ENCODE measurements around the gene CCDC73. TPM values are rescaled to one million over a fixed set of nuclear protein-coding genes. Genes with fewer than 3 reads are reported as not detected.

Gene CCDC73
- total and polyA plus RNA-seq, 4 donors, result 0.06 to 0.36 (median 0.33) TPM; not detected in 1

DNA sequence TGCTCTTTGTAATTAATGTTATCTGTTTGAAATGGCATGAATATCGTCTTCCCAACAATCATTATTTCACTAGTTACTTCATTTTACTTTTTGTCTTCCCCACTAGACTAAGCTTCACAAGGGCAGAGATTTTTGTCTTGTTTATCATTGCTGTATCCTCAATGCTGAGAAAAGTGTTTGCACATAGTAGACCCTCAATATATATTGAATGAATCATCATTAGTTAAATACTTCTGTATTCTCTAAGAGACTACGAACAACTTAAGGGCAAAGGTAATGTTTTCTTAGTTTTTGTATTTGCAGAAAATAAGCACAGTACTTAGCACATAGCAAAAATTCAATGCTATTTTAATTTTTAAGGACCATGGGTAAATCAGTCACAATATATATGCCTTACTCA, 95.9 kb downstream of the CCDC73 start:
- DNase-seq (ENCODE audit: low read depth in 4 of 6, low spot score in 6 of 6), result no peak
- no peaks in the 10 kb centered on the region for H3K27me3 ChIP-seq (ENCODE audit: control insufficient read depth, insufficient read depth, low read length)
- WGBS (ENCODE audit: insufficient coverage), result no CpG with 5 or more reads among the region's 2 CpGs
- no peaks in the 10 kb centered on the region for H3K36me3 ChIP-seq (ENCODE audit: control insufficient read depth, insufficient read depth, low read length)
- H3K27ac ChIP-seq (ENCODE audit: low read depth, low read length), result no peak overlapping the region
- H3K4me3 ChIP-seq (ENCODE audit: low read depth, low read length), result no peak overlapping the region
- H3K4me1 ChIP-seq (ENCODE audit: control insufficient read depth, insufficient read depth, low read length), result no peaks in the 10 kb centered on the region
- no peaks in the 10 kb centered on the region for H3K9me3 ChIP-seq (ENCODE audit: control insufficient read depth, insufficient read depth, low read length)

DNA sequence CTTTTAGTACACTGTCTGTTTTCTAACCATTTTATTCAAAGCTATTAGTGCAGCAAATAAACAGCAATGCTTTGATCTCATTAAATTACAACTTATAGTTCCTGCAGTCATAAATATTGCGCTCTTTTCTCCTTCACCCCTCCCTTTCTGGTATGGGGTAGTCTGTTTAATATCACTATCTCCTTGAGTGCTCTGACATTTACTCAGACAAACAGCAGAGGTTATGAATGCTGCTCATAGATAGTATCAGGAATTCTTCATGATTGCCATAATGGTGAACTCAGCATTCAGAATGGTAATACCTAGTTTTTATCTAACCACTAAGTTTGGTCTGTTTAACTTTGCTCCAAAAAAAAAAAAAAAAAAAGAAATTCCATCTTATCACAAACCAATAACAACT, 123.4 kb downstream of the CCDC73 start:
- Histone ChIP-seq H3K4me1 (ENCODE audit: control insufficient read depth, insufficient read depth, low read length) (no peaks in the 10 kb centered on the region), H3K4me3 (ENCODE audit: low read depth, low read length) (no peak overlapping the region), H3K27ac (ENCODE audit: low read depth, low read length) (no peak overlapping the region), H3K9me3 (ENCODE audit: control insufficient read depth, insufficient read depth, low read length) (no peaks in the 10 kb centered on the region), H3K27me3 (ENCODE audit: control insufficient read depth, insufficient read depth, low read length) (no peaks in the 10 kb centered on the region), H3K36me3 (ENCODE audit: control insufficient read depth, insufficient read depth, low read length) (no peaks in the 10 kb centered on the region)
- DNase-seq (ENCODE audit: low read depth in 4 of 6, low spot score in 6 of 6), result no peak
- no CpG with 5 or more reads among the region's 1 CpG for WGBS (ENCODE audit: insufficient coverage)

DNA sequence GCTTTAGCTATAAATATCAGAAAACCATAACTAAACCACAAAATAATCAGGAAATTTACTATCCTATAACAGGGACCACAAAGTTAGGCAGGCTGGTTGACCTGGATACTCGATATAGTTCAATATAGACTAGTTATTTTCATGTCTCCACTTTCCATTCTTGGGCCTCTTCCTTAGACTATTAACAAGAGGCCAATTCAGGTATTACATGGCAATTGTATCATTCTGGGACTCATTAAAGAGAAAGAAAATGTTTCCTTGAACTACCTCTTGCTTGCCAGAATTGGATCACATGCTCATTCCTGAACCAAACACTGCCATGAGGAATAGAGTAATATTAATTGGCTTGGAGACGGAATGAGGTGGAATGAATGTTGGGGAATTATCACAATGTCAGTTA, 134.8 kb downstream of the CCDC73 start:
- H3K4me1 ChIP-seq (ENCODE audit: control insufficient read depth, insufficient read depth, low read length), result no peaks in the 10 kb centered on the region
- no peaks in the 10 kb centered on the region for H3K27me3 ChIP-seq (ENCODE audit: control insufficient read depth, insufficient read depth, low read length)
- no peak overlapping the region for H3K27ac ChIP-seq (ENCODE audit: low read depth, low read length)
- DNase-seq (ENCODE audit: low read depth in 4 of 6, low spot score in 6 of 6), result no peak
- WGBS (ENCODE audit: insufficient coverage), result no CpG with 5 or more reads among the region's 2 CpGs
- H3K36me3 ChIP-seq (ENCODE audit: control insufficient read depth, insufficient read depth, low read length), result no peaks in the 10 kb centered on the region
- H3K9me3 ChIP-seq (ENCODE audit: control insufficient read depth, insufficient read depth, low read length), result no peaks in the 10 kb centered on the region
- H3K4me3 ChIP-seq (ENCODE audit: low read depth, low read length), result no peak overlapping the region

DNA sequence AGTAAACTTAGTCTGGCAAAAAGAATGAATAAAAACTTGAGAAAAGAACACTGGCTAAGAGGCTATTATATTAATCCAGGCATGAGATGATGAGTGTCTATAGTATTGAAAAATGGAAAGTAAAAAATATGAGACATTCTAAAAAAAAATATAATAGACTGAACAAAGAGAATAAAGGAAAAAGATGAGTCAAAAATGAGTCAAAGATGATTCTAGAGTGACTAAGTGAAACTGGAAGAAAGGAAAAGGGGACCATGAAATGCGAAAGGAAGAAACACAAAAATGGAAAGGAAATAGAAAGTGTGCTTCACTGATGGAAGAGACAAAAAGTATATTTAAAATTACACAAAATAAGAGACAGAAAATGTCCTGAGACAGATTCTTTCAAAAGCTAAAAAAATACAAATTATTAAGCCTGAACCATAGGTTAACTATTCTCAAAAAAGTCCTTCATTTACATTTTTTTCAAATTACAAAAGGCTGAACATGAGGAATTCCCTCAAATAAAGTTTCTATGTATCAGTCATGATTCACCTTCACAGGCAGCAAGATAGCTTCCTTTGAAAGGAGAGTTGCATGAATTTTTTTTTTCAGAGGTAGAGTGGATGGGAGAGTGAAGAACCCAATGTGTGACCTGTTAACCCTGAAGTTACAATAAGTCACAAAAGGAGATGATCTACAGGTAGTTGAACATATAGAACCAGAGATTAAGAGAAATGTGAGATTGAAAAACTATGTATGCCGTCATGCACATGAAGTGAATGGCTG, 135.6 kb downstream of the CCDC73 start:
- H3K27ac ChIP-seq (ENCODE audit: low read depth, low read length), result no peak overlapping the region
- no peaks in the 10 kb centered on the region for H3K27me3 ChIP-seq (ENCODE audit: control insufficient read depth, insufficient read depth, low read length)
- H3K9me3 ChIP-seq (ENCODE audit: control insufficient read depth, insufficient read depth, low read length), result no peaks in the 10 kb centered on the region
- DNase-seq (ENCODE audit: low read depth in 4 of 6, low spot score in 6 of 6), result no peak
- no peaks in the 10 kb centered on the region for H3K4me1 ChIP-seq (ENCODE audit: control insufficient read depth, insufficient read depth, low read length)
- no peak overlapping the region for H3K4me3 ChIP-seq (ENCODE audit: low read depth, low read length)
- no peaks in the 10 kb centered on the region for H3K36me3 ChIP-seq (ENCODE audit: control insufficient read depth, insufficient read depth, low read length)
- no CpG with 5 or more reads among the region's 2 CpGs for WGBS (ENCODE audit: insufficient coverage)

DNA sequence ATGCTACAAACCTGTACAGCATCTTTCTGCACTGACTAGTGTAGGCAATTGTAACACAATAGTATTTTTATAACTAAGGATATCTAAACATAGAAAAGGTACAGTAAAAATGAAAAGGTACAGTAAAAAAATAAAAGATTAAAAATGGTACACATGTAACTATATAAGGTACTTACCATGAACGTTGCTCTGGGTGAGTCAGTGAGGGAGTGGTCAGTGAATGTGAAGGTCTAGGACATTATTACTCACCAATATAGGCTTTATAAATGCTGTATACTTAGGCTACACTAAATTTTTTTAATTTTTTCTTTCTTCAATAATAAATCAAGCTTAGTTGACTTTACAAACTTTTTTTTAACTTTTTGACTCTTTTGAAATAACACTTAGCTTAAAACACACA, 150.9 kb downstream of the CCDC73 start:
- H3K4me1 ChIP-seq (ENCODE audit: control insufficient read depth, insufficient read depth, low read length), result no peaks in the 10 kb centered on the region
- no peak for DNase-seq (ENCODE audit: low read depth in 4 of 6, low spot score in 6 of 6)
- H3K9me3 ChIP-seq (ENCODE audit: control insufficient read depth, insufficient read depth, low read length), result no peaks in the 10 kb centered on the region
- no peak overlapping the region for H3K27ac ChIP-seq (ENCODE audit: low read depth, low read length)
- no CpG with 5 or more reads among the region's 1 CpG for WGBS (ENCODE audit: insufficient coverage)
- no peaks in the 10 kb centered on the region for H3K27me3 ChIP-seq (ENCODE audit: control insufficient read depth, insufficient read depth, low read length)
- H3K36me3 ChIP-seq (ENCODE audit: control insufficient read depth, insufficient read depth, low read length), result no peaks in the 10 kb centered on the region
- H3K4me3 ChIP-seq (ENCODE audit: low read depth, low read length), result no peak overlapping the region

DNA sequence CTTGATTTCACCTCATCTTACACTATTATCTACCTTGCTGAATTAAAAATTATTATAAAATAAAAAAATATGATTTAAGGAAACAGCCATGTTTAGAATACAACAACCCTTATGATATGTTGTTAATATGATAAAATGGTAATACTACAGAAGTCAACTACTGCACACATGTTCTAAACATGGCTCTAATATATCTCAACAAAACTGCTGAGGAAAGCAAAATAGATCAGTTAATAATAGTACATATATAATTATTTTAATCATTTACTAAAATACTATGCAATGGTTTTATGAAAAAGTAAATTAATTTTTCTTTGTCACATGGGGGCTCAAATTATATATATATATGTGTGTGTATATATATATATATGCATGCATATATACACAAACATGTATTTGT, 153.1 kb downstream of the CCDC73 start:
- no peak overlapping the region for H3K27ac ChIP-seq (ENCODE audit: low read depth, low read length)
- DNase-seq (ENCODE audit: low read depth in 4 of 6, low spot score in 6 of 6), result no peak
- H3K4me1 ChIP-seq (ENCODE audit: control insufficient read depth, insufficient read depth, low read length), result no peaks in the 10 kb centered on the region
- no peaks in the 10 kb centered on the region for H3K36me3 ChIP-seq (ENCODE audit: control insufficient read depth, insufficient read depth, low read length)
- H3K9me3 ChIP-seq (ENCODE audit: control insufficient read depth, insufficient read depth, low read length), result no peaks in the 10 kb centered on the region
- no peak overlapping the region for H3K4me3 ChIP-seq (ENCODE audit: low read depth, low read length)
- H3K27me3 ChIP-seq (ENCODE audit: control insufficient read depth, insufficient read depth, low read length), result no peaks in the 10 kb centered on the region

DNA sequence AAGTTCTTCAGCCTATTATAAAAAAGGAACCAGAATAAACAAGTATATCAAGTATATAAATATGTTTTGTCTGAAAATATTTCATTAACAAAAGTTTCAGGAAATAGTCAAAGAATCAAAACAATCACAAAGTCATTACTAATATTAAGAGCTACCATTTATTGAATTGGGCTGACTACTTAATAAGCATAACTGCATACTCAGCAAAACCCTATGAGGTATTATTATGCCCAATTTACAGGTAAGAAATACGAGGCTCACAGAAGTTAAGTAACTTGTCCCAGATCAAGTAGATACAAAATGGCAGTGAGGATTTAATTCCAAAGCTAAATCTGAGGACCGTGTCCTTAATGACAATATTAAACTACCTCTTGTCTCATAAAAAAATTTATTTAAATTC, 158.6 kb downstream of the CCDC73 start:
- Histone ChIP-seq H3K27ac (ENCODE audit: low read depth, low read length) (no peak overlapping the region), H3K4me3 (ENCODE audit: low read depth, low read length) (no peak overlapping the region), H3K36me3 (ENCODE audit: control insufficient read depth, insufficient read depth, low read length) (no peaks in the 10 kb centered on the region), H3K9me3 (ENCODE audit: control insufficient read depth, insufficient read depth, low read length) (no peaks in the 10 kb centered on the region), H3K27me3 (ENCODE audit: control insufficient read depth, insufficient read depth, low read length) (no peaks in the 10 kb centered on the region), H3K4me1 (ENCODE audit: control insufficient read depth, insufficient read depth, low read length) (no peaks in the 10 kb centered on the region)
- no peak for DNase-seq (ENCODE audit: low read depth in 4 of 6, low spot score in 6 of 6)
- no CpG with 5 or more reads among the region's 2 CpGs for WGBS (ENCODE audit: insufficient coverage)

DNA sequence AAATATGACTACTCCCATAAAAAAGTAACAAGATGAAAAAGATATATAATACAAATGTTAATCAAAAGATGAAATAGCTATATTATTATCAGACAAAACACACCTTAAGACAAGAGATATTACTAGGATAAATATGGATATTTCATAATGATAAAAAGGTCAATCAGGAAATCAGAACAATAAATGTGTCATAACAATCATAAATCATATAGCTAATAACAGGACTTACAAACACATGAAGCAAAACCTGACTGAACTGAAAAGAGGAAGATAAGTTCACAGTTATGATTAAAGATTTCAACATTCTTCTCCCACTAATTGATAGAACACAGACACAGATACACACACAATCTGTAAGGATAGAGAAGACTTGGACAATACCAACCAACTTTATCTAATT, 163.6 kb downstream of the CCDC73 start:
- DNase-seq (ENCODE audit: low read depth in 4 of 6, low spot score in 6 of 6), result no peak
- H3K36me3 ChIP-seq (ENCODE audit: control insufficient read depth, insufficient read depth, low read length), result no peaks in the 10 kb centered on the region
- H3K9me3 ChIP-seq (ENCODE audit: control insufficient read depth, insufficient read depth, low read length), result no peaks in the 10 kb centered on the region
- H3K4me3 ChIP-seq (ENCODE audit: low read depth, low read length), result no peak overlapping the region
- no peak overlapping the region for H3K27ac ChIP-seq (ENCODE audit: low read depth, low read length)
- H3K4me1 ChIP-seq (ENCODE audit: control insufficient read depth, insufficient read depth, low read length), result no peaks in the 10 kb centered on the region
- H3K27me3 ChIP-seq (ENCODE audit: control insufficient read depth, insufficient read depth, low read length), result no peaks in the 10 kb centered on the region

DNA sequence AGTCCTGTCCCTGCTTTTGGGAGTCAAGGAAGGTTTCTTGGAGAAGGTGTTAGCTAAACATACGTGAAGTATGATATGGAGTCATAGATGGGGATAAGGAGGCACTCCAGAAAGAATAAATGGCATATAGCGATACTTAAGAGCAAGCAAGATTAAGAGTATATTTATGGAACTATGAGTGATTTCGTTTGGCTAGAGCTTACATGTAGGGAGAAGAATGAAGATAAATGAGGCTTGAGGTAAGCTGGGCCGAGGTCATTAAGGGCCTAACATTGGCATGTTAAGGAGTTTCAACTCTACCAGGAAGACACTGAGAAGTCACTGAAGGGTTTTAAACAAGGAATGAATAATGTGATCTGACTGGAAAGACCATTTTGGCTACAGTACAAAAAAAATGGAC, 177.6 kb downstream of the CCDC73 start:
- no peaks in the 10 kb centered on the region for H3K9me3 ChIP-seq (ENCODE audit: control insufficient read depth, insufficient read depth, low read length)
- no peaks in the 10 kb centered on the region for H3K4me1 ChIP-seq (ENCODE audit: control insufficient read depth, insufficient read depth, low read length)
- H3K36me3 ChIP-seq (ENCODE audit: control insufficient read depth, insufficient read depth, low read length), result no peaks in the 10 kb centered on the region
- no peak for DNase-seq (ENCODE audit: low read depth in 4 of 6, low spot score in 6 of 6)
- no peak overlapping the region for H3K27ac ChIP-seq (ENCODE audit: low read depth, low read length)
- 94% methylated on average over 4 of the region's 4 CpGs for WGBS (ENCODE audit: insufficient coverage)
- no peaks in the 10 kb centered on the region for H3K27me3 ChIP-seq (ENCODE audit: control insufficient read depth, insufficient read depth, low read length)
- no peak overlapping the region for H3K4me3 ChIP-seq (ENCODE audit: low read depth, low read length)

DNA sequence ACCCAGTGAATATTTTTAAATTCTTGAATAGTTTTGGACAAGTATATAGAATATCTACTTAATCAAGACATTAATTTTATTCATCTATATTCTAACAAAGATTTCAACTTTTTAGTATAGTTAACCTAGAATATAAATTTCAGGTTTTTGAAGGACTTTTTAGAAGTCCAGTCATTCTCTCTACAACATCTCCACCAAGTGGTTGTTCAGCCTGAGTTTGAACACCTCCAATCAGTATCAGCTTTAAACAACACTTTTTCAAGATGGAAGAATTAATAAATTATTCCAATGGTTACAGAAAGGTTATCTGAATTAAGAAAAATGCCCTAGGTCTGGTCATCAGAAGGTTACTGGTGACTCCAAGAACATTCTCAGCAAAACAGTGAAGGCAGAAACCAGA, 179.0 kb downstream of the CCDC73 start:
- no peaks in the 10 kb centered on the region for H3K36me3 ChIP-seq (ENCODE audit: control insufficient read depth, insufficient read depth, low read length)

More for the DNA sequence above, 179.0 kb downstream of the CCDC73 start:
- Histone ChIP-seq H3K27ac (ENCODE audit: low read depth, low read length) (no peak overlapping the region), H3K9me3 (ENCODE audit: control insufficient read depth, insufficient read depth, low read length) (no peaks in the 10 kb centered on the region), H3K4me3 (ENCODE audit: low read depth, low read length) (no peak overlapping the region), H3K27me3 (ENCODE audit: control insufficient read depth, insufficient read depth, low read length) (no peaks in the 10 kb centered on the region), H3K4me1 (ENCODE audit: control insufficient read depth, insufficient read depth, low read length) (no peaks in the 10 kb centered on the region)
- peak in 2 of 6 donors; percentile 2 to 6 for DNase-seq (ENCODE audit: low read depth in 4 of 6, low spot score in 6 of 6)
